HG02642 (cell line): Measurements from ENCODE around the gene SKAP1.

Source experiments
- ATAC-seq: cut with Tn5 transposase; IDR thresholded peaks from one replicate; pipeline ENCODE4 v1.9.1; 2021; ENCODE audit warnings: mild to moderate bottlenecking; ENCODE audit not compliant: unreplicated experiment, poor library complexity

Gene SKAP1

GRCh38 chr17:48429638-48430586, at the start of gene SKAP1:
Gene SKAP1, minus strand, starts transcription at chr17:48430214.
- ATAC-seq, result peak; percentile 65

GRCh38 chr17:48479014-48479402, 49.0 kb upstream of the SKAP1 start:
- ATAC-seq, result no peak

GRCh38 chr17:48478224-48479013, 48.4 kb upstream of the SKAP1 start:
- ATAC-seq, result peak; percentile 81

- no peak for ATAC-seq
Measured at GRCh38 chr17:48477221-48477620, 47.2 kb upstream of the SKAP1 start.

DNA sequence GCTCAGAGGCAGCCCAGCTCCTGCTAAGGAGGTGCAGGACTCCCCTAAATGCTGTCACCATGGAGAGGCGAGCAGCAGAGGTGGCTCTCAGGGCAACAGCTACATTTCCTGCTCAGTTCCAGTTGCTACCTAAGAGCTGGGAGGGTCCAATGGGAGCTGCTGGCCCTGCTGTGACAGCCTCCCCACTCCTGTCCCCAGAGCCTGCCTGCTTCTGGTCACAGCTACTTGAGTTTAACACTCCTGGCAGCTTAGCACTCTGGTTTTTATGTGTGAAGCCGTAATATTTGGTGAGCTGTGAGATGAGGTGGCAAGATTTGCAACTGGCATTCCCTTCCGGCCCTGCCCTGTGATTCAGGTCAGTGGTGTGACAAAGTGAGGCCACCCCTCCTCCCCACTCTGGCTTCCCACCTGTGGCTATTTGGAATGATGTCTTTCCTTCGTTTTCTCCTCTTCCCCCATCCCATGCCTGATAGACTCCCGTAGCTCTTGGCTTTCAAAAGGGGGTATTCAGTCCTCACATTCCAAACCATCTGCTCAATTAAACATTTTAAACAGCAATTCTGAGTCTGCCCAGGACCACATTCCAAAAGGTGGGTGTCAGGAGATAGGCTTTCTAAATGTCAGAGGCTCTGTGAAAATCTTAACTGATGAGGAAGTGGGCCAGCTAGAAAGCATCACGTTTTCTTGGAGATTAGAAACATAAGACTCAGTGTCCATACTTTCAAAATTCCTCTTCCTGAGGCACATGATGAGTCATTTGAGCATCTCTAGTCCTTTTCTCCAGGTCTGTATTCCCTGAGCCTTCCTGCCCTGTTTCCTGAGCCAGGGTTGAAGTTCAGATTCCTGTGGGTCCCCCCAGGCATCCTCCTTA, 42.6 kb upstream of the SKAP1 start:
- ATAC-seq, result no peak

- no peak for ATAC-seq
Measured at GRCh38 chr17:48471817-48472410, 41.9 kb upstream of the SKAP1 start.

DNA sequence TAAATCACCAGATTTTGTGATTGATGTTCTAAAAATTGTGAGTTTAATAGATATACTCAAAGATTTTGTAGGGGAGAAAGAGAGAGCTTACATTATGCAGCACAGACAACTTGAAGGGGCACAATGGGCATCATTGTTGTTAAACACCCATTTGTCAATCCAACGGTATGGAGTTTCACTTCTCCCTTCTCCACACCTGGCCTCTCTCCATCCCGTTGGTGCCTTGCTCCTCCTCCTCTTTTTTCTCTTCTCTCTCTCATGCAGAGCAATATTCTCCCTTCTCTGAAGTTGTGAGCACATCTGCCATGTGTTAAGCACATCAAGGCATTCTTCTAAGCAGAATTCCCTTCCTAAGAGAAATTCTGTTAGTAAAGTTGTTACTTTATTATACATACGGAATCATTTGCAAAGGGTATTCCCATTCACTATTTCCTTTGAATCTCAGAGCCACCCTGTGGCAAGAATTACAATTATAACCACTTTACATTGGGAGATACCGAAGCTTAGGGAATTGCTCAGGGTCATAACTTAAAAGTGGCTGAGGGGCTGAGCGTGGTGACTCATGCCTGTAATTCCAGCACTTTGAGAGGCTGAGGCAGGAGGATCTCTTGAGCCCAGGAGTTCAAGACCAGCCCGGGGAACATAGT, 40.5 kb upstream of the SKAP1 start:
- ATAC-seq, result no peak

DNA sequence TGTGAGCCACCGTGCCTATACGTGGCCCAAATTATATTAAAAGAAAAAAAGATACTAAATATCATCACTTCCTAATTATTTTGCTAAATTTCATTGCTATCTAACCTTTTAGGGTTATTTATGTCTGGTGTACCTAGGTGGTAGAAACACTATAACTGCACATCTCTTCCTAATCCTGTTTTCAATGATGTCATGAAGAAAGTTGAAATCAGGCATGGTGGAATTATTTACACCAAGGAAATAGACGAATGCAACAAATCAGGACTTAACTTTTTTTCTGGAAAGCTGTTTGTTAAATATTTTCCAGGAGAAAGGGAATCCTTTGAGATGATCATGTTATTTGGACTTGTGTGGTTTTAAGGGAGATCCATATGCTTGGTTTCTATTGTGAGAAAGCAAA, 39.2 kb upstream of the SKAP1 start:
- no peak for ATAC-seq

DNA sequence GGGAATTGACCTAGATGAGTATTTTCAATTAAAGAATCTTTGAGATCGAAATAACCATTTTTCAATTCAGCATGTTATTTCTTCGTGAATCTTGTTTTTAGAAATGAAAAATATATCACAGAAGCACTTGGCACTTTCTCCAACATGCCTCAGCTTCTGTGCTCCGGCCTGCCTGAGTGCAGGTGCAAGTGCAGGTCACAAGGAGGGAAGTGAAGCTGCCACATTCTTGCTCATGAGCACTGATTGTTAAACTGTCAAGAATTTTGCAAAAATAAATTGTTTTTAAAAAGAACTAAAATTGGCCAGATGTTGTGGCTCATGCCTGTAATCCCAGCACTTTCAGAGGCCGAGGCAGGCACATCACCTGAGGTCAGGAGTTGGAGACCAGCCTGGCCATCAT, 38.3 kb upstream of the SKAP1 start:
- no peak for ATAC-seq

DNA sequence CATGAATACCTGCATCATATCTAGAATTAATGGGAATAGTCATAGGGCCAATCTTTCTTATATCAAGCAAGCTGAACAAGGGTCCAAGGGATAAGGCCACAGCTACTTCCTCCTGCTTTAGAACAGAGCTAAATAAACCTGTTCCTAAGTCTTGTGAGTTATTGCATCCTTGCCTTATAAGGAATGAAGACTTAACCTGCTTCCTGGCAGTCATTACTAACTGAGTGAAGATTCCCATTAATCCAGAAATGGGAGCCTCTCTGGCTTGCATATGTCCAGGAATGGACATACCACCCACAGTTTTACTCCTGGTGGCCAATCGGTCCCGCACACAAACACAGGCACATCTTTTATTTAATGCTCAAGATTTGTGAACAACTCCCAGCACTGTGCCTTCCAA, 35.9 kb upstream of the SKAP1 start:
- ATAC-seq, result no peak

- no peak for ATAC-seq
Measured at GRCh38 chr17:48463526-48463925, 33.5 kb upstream of the SKAP1 start.

- ATAC-seq, result no peak
Measured at GRCh38 chr17:48462946-48463345, 32.9 kb upstream of the SKAP1 start.

GRCh38 chr17:48460052-48460451, 30.0 kb upstream of the SKAP1 start:
- ATAC-seq, result no peak

DNA sequence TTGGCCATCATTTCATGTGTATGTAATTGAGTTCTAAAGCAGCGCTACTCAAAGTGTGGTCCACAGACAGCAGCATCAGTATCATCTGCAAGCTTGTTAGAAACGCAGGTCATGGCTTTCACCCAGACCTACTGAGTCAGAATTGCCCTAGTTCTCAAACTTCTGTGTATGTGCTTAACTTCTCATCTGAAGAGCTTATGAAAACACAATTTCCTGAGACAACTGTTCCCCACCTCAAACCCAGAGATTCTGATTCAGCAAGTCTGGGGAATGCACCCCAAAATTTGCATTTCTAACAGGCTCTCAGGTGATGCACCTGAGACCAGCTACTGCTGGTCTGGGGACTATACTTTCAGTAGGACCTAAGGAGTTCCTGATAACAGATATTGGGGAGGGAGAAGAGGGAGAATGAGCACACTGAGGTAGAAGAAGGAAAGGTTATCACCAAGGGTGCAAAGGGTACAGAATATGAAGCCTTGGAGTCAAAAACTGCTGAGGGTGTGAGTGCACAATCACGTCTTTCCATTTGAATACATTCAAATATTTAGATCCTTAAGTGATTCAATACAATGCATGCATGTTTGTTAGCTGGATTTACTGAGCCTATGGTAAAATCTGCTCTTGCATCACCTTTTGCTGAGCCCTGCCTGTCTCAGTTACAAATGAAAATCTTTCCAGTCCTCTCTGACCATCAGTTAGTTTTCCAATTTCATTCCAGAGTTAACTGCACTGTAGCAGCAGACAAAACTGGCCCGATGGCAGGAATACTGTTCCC, 29.2 kb upstream of the SKAP1 start:
- no peak for ATAC-seq

DNA sequence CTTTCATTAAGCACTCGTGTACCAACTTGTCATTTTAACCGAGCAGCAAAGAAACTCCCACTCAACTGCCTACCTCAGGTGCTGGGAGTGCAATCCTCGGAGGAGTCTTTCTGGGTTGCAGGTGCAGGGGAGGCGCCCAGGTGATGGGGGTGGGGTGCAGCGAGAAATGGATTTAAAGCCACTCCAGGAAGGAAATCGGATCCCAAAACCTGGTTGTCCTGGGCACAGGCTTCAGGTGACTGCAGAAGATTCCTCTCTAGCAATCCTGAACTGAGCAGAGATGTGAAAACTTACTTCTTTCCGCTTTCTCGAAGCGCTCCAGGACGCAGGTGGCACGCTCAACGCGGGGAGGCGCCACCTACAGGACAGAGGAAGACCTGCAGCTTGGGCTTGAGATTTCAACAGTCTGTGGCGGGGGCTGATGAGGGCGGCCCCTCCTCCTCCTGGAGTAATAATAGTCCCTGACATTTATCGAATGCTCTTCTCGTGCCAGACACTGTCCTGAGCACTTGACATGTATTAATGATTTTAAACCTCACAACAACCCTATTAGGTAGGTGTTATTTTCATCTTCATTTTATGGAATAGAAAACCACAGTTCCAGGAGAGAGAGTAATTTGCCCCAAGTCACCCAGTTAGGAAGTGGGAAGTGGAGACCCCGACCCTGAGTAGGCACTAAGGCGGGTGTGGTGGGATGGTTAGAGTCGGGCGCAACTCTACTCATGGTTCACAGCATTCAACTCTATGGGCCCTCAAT, 27.2 kb upstream of the SKAP1 start:
- peak; percentile 69 for ATAC-seq

GRCh38 chr17:48456589-48456988, 26.6 kb upstream of the SKAP1 start:
- ATAC-seq, result no peak

DNA sequence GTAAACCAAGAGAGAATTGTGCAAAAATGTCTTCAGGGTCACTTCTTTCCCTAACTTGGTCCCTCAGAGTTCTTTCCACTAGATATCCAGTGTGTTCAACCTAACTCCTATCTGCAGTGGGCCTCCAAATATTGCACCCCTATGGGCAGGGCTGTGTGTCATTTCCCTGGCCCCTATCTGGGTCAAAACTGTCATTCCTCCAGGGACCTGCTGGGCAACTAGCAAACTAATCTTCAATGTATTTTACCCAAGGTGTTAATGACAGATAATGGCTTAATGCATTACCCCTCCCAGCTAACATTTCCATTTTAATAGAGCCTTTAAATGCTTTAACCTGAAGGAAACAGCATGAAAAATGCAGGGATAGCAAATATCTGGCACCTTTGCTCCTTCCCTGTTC, 25.8 kb upstream of the SKAP1 start:
- no peak for ATAC-seq

- no peak for ATAC-seq
Measured at GRCh38 chr17:48453447-48453846, 23.4 kb upstream of the SKAP1 start.
